Measurements from ENCODE around the gene BHLHE23. TPM values are rescaled to one million over a fixed set of nuclear protein-coding genes. Genes with fewer than 3 reads are reported as not detected.

BHLHE23 gene
- total RNA-seq, 4 donors from 2014 or later = not detected

GRCh38 chr20:63015147-63015661, 8.4 kb upstream of the BHLHE23 start:
- Histone ChIP-seq H3K27me3 (peaks cover 99% of the 10 kb centered on the region), H3K36me3 (no peaks in the 10 kb centered on the region), H3K27ac (no peak overlapping the region), H3K9me3 (no peaks in the 10 kb centered on the region), H3K4me3 (no peak overlapping the region), H3K4me1 (peaks cover 3% of the 10 kb centered on the region)
- TF ChIP-seq CTCF (IDR thresholded peaks at IDR 0.05) = no peak
- no peak for DNase-seq (ENCODE audit: low spot score in 2 of 2)
- 22% methylated on average over 8 of the region's 15 CpGs for WGBS

GRCh38 chr20:63014710-63015109, 7.9 kb upstream of the BHLHE23 start:
- Histone ChIP-seq H3K27me3 (peaks cover 99% of the 10 kb centered on the region), H3K9me3 (no peaks in the 10 kb centered on the region), H3K4me1 (peaks cover 4% of the 10 kb centered on the region), H3K4me3 (no peak overlapping the region), H3K36me3 (no peaks in the 10 kb centered on the region), H3K27ac (no peak overlapping the region)
- TF ChIP-seq EP300 (IDR thresholded peaks at IDR 0.05) (no peak), CTCF (IDR thresholded peaks at IDR 0.05) (no peak), POLR2A (IDR thresholded peaks at IDR 0.05) (no peak), POLR2AphosphoS5 (IDR thresholded peaks at IDR 0.05) (no peak)
- WGBS = 7% methylated on average over 10 of the region's 11 CpGs
- no peak for DNase-seq (ENCODE audit: low spot score in 2 of 2)

- DNase-seq (ENCODE audit: low spot score in 2 of 2) = no peak
- Histone ChIP-seq H3K36me3 (no peaks in the 10 kb centered on the region), H3K9me3 (no peaks in the 10 kb centered on the region), H3K27me3 (peaks cover 99% of the 10 kb centered on the region), H3K4me3 (no peak overlapping the region), H3K27ac (no peak overlapping the region), H3K4me1 (peaks cover 7% of the 10 kb centered on the region)
- TF ChIP-seq EP300 (IDR thresholded peaks at IDR 0.05) (no peak), POLR2A (IDR thresholded peaks at IDR 0.05) (no peak), POLR2AphosphoS5 (IDR thresholded peaks at IDR 0.05) (no peak), CTCF (IDR thresholded peaks at IDR 0.05) (no peak)
- 25% methylated on average over 12 of the region's 12 CpGs for WGBS
Observed at GRCh38 chr20:63014287-63014686, 7.5 kb upstream of the BHLHE23 start.

DNA sequence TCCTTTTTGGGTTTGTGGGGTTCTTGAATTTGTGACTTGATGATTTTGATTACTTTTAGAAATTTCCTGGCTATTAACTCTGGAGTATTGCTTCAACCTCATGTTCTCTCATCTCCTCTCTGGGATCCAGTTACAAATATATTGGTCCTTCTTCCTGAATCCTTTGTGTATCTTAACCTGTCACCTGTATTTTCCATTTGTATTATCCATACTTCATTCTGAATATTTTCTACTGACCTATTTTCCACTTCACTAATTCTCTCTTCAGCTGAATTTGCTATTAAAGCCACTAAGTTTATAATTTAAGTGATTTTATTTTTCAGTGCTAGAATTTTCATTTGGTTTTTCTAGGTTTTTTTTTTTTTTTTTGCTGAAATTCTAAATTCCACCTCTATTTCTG, 6.4 kb upstream of the BHLHE23 start:
- no peak overlapping the region for H3K4me3 ChIP-seq
- no peaks in the 10 kb centered on the region for H3K36me3 ChIP-seq
- peaks cover 15% of the 10 kb centered on the region for H3K4me1 ChIP-seq
- no peak for TF ChIP-seq POLR2AphosphoS5 (IDR thresholded peaks at IDR 0.05)
- no peak for TF ChIP-seq CTCF (IDR thresholded peaks at IDR 0.05)
- TF ChIP-seq POLR2A (IDR thresholded peaks at IDR 0.05) = no peak
- no peak for TF ChIP-seq EP300 (IDR thresholded peaks at IDR 0.05)
- H3K9me3 ChIP-seq = no peaks in the 10 kb centered on the region
- no peak overlapping the region for H3K27ac ChIP-seq
- DNase-seq (ENCODE audit: low spot score in 2 of 2) = no peak
- peaks cover 99% of the 10 kb centered on the region for H3K27me3 ChIP-seq

GRCh38 chr20:63011798-63012197, 5.0 kb upstream of the BHLHE23 start:
- H3K27ac ChIP-seq = no peak overlapping the region
- DNase-seq (ENCODE audit: low spot score in 2 of 2) = no peak
- no peaks in the 10 kb centered on the region for H3K36me3 ChIP-seq
- 35% methylated on average over 3 of the region's 3 CpGs for WGBS
- no peak overlapping the region for H3K4me3 ChIP-seq
- H3K4me1 ChIP-seq = peaks cover 23% of the 10 kb centered on the region
- H3K9me3 ChIP-seq = no peaks in the 10 kb centered on the region
- TF ChIP-seq POLR2AphosphoS5 (IDR thresholded peaks at IDR 0.05) = no peak
- TF ChIP-seq CTCF (IDR thresholded peaks at IDR 0.05) = no peak
- TF ChIP-seq EP300 (IDR thresholded peaks at IDR 0.05) = no peak
- no peak for TF ChIP-seq POLR2A (IDR thresholded peaks at IDR 0.05)
- peaks cover 99% of the 10 kb centered on the region for H3K27me3 ChIP-seq

Measured in suprapubic skin (tissue), 4 donors.